ENCODE measurements around the gene CDK6.

The CDK6 gene

DNA sequence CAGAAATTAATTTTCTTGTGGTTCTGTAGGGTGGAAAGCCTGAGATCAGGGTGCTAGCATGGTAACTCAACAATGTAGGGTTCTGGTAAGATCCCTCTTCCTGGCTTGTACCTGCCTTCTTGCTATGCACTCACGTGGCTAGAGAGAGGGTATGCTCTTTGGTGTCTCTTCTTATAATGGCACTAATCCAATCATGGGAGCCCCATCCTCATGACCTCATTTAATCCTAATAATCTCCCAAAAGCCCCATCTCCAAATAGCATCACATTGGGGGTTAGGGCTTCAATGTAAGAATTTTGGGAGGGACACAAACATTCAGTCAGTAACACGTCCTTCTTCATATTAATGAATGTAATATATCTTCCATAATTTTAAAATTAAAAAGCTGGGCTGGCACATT lies 206.6 kb downstream of the CDK6 start:
- DNase-seq (ENCODE audit: low read depth): no peak
- TF ChIP-seq, protein P1, sequence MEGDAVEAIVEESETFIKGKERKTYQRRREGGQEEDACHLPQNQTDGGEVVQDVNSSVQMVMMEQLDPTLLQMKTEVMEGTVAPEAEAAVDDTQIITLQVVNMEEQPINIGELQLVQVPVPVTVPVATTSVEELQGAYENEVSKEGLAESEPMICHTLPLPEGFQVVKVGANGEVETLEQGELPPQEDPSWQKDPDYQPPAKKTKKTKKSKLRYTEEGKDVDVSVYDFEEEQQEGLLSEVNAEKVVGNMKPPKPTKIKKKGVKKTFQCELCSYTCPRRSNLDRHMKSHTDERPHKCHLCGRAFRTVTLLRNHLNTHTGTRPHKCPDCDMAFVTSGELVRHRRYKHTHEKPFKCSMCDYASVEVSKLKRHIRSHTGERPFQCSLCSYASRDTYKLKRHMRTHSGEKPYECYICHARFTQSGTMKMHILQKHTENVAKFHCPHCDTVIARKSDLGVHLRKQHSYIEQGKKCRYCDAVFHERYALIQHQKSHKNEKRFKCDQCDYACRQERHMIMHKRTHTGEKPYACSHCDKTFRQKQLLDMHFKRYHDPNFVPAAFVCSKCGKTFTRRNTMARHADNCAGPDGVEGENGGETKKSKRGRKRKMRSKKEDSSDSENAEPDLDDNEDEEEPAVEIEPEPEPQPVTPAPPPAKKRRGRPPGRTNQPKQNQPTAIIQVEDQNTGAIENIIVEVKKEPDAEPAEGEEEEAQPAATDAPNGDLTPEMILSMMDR (IDR thresholded peaks at IDR 0.05; ENCODE audit: low read length, missing control alignments): no peak
- no peak overlapping the region for H3K4me3 ChIP-seq (replicated peaks; ENCODE audit: low read depth, low read length)

DNA sequence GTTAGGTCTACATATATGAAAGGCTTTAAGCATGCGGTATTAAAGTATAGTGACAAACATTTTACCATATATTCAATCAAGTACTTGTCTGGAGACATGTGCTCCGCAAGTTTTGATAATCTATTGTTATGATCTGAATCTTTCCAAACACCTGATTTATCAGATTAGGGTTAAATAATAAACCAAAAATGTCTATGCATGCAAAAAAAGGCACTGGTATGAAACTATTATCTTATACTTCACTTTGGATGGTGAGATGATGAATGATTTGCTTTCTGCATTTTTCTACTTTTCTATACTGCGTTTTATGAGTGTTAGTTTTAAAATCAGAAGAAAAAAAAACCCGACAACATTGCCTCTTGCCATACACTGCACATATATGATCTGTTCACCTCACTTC lies 208.4 kb downstream of the CDK6 start:
- TF ChIP-seq, protein P1 (IDR thresholded peaks at IDR 0.05; ENCODE audit: low read length, missing control alignments): no peak
- H3K4me3 ChIP-seq (replicated peaks; ENCODE audit: low read depth, low read length): no peak overlapping the region
- DNase-seq (ENCODE audit: low read depth): no peak

DNA sequence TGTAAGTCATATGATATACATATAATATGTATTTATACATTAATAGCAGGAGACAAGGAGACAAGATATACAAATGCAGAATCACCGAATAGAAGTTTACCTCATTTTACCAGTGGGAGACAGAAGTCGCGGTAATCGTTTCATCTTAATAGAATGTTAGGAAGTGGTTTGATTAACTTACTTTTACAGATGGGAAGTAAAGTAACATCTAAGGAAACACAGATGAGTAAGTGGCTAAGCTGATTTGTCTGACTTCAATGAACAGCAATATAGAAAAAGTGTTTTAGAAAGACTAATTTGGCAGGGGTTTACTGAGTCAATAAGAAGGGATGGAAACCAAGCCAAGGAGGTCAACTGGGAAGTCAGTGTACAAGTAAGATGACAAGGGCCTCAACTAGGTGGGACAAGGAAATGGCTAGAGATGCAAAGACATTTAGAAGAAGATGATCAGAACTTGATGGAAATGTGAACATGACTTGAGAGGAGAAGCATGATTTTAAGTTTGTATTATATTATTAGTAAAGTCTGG lies 210.0 kb downstream of the CDK6 start:
- no peak overlapping the region for H3K4me3 ChIP-seq (replicated peaks; ENCODE audit: low read depth, low read length)
- no peak for DNase-seq (ENCODE audit: low read depth)
- TF ChIP-seq, protein P1 (IDR thresholded peaks at IDR 0.05; ENCODE audit: low read length, missing control alignments): no peak

DNA sequence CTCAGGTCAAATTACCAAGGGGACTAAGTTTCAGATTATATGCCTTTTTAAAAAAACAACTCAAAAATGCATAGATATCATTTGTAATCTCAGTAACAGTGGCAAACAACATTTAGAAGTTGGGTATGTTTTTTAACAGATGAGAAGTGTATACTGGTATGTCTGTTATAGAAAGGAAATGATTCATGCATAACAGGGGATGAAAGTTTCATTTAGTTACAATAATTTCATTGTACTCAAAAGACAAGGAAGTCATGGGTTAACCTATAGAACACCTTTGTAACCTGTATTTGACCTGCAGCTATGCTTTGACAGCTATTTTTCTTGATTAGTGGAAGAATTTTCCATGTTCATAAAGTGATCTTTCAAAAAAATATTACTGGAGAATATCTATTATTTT lies 210.8 kb downstream of the CDK6 start:
- TF ChIP-seq, protein P1 (IDR thresholded peaks at IDR 0.05; ENCODE audit: low read length, missing control alignments): no peak
- DNase-seq (ENCODE audit: low read depth): peak; percentile 31
- no peak overlapping the region for H3K4me3 ChIP-seq (replicated peaks; ENCODE audit: low read depth, low read length)

DNA sequence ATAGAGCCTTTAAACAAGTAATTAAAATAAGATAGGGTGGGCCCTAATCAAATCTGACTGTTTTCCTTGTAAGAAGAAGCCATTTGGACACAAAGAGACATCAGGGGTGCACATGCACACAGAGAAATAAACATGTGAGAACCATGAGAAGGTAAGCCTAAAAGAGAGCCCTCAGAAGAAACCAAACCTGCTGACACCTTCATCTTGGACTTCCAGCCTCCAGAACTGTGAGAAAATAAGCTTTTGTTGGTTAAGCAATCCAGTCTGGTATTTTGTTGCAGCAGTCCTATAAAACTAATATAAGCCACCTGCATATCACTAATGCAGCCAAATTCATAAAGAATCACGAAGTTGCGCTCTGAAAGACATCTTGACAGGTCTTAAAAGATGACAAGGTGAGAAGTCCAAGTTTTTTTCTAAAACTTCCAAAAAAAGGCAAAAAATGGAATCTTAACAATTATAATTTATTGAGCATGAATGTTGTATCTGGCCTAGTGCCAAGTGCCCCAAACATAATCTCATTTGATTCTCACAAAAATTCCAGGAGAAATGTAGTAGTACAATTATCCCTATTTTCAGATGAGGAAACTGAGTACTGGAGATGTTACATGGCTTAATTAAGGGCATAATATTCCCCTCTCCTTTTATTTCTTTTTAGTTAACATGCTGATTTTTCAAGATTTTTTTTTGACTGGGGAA lies 211.9 kb downstream of the CDK6 start:
- H3K4me3 ChIP-seq (replicated peaks; ENCODE audit: low read depth, low read length): no peak overlapping the region
- DNase-seq (ENCODE audit: low read depth): no peak
- TF ChIP-seq, protein P1 (IDR thresholded peaks at IDR 0.05; ENCODE audit: low read length, missing control alignments): no peak

DNA sequence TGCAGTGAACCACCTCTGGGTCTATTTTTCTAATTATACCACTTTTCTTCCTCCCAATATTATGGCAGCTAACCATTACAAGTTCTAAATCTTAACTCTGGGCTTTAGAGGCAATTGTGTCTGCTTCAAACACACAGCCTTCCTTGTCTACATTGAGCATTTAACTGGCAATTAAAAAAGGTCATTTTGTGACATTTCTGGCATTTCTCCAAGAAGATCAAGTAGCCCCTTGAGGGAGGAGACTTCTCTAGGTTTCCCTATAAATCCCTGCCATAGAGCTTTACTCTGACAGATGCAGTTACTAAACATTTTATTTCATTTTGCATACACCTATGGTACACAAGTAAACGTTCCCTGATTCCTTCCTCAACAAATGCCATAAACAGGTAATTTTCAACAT lies 212.8 kb downstream of the CDK6 start:
- TF ChIP-seq, protein P1 (IDR thresholded peaks at IDR 0.05; ENCODE audit: low read length, missing control alignments): no peak
- DNase-seq (ENCODE audit: low read depth): no peak
- no peak overlapping the region for H3K4me3 ChIP-seq (replicated peaks; ENCODE audit: low read depth, low read length)

DNA sequence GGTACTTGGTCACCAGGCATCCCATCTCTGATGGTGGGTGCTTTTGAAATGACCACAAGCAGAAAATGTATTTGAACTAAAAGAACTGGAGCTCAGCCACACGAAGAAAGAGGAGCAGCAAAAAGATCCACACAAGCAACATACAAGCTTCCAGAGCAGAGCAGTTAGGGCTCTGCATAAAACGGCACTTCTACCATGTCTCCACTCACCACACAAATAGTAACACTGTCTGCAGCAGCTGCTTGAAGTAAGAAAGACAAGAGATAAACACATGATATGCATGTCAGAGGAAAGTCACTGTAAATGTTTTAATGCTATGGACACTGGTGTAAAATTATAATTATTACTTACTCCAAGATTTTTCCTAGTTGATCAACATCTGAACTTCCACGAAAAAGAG lies 213.7 kb downstream of the CDK6 start:
- no peak overlapping the region for H3K4me3 ChIP-seq (replicated peaks; ENCODE audit: low read depth, low read length)
- no peak for DNase-seq (ENCODE audit: low read depth)
- TF ChIP-seq, protein P1 (IDR thresholded peaks at IDR 0.05; ENCODE audit: low read length, missing control alignments): no peak

Data from fibroblast of pulmonary artery (primary cell).